Skin epidermis (tissue), 12 donors: ENCODE data around the gene GAA.
A peak's percentile ranks its signal among the peaks of the same experiment; 100 is the strongest.

Source experiments
- H3K27ac ChIP-seq, 21 experiments: fragments of 200-600 bp; sonication (generic) in 11 of 21; one replicate each; pipeline ENCODE4 v1.5.0; 2020; ENCODE audit warnings: mild to moderate bottlenecking in 3 of 21, inconsistent platforms in 2 of 21, moderate library complexity in 2 of 21
- H3K4me3 ChIP-seq, 7 experiments: fragments of 200-600 bp; sonication (generic) in 2 of 7; one replicate each; pipeline ENCODE4 v1.5.0; 2020; ENCODE audit warnings: inconsistent platforms in 2 of 7, mild to moderate bottlenecking in 2 of 7, moderate library complexity in 1 of 7

GAA gene

GRCh38 chr17:80101011-80101945 is at the start of gene GAA:
GAA (plus strand) TSS chr17:80101581; CDS start chr17:80104587, 3,006 bp downstream.
- Histone ChIP-seq H3K27ac (peak within 1 kb of the TSS; percentile 53 to 96 (median 89)), H3K4me3 (peak within 1 kb of the TSS; percentile 81 to 86 (median 82))

- Histone ChIP-seq H3K4me3 (no peak overlapping the region), H3K27ac (no peak overlapping the region)
Observed at GRCh38 chr17:80051681-80052080, 49.7 kb upstream of the GAA start.

GRCh38 chr17:80053102-80053501 is 48.3 kb upstream of the GAA start:
- Histone ChIP-seq H3K27ac (peak overlapping the region in 1 of 21 experiments; percentile 12), H3K4me3 (no peak overlapping the region)

GRCh38 chr17:80055597-80055996 is 45.8 kb upstream of the GAA start:
- Histone ChIP-seq H3K4me3 (no peak overlapping the region), H3K27ac (no peak overlapping the region)

DNA sequence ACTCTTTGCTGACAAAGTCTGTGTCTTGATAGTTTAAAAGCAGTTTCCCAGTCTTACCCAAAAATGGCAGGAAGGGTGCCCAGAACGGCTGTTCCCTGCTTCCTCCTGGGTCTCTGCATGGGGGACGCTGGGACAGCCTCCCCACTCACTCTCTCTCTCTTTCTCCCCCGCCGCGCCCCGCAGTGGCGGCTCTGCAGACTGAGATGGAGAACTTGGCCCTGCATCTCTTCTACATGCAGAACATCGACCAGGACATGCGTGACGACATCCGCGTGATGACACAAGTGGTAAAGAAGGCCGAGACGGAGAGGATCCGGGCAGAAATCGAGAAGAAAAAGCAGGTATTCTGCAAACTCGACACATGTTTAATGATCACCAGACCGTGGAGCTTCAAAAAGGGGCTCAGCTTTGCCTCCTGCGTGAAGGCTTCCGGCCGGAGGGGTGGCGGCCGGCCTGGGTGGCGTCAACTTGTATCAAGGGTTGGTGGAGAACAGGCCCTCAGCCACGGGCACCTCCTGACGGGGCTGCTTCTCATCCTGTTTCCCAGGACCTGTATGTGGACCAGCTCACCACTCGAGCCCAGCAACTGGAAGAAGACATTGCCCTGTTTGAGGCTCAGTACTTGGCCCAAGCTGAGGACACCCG is 42.9 kb upstream of the GAA start:
- no peak overlapping the region for H3K27ac ChIP-seq

GRCh38 chr17:80060644-80061043 is 40.7 kb upstream of the GAA start:
- Histone ChIP-seq H3K27ac (peak overlapping the region in 1 of 21 experiments; percentile 46), H3K4me3 (no peak overlapping the region)

More for the DNA sequence above, 42.9 kb upstream of the GAA start:
- H3K4me3 ChIP-seq = no peak overlapping the region

DNA sequence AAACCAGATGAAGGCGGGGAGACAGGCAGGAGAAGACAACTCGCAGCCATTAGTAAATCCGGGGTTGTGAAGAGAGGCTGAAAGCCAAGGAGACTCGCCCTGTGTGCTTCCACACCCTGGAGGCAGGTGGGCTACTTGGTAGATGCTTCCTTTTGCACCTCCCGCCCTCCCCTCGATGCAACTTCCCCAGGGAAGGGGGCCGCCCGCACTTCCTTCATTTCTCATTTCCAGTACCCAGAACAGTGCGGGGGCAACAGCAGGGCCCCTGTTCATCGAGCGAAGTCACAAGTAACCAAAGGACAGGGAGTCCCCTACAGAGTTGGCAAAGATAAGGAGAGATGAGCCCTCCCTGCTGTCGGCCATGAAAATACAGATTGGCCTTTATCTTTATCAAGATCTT is 40.0 kb upstream of the GAA start:
- peak overlapping the region in 1 of 21 experiments; percentile 46 for H3K27ac ChIP-seq

GRCh38 chr17:80063830-80064585 is 37.4 kb upstream of the GAA start:
- Histone ChIP-seq H3K4me3 (no peak overlapping the region), H3K27ac (peak overlapping the region in 1 of 21 experiments; percentile 73)

More for the DNA sequence above, 40.0 kb upstream of the GAA start:
- H3K4me3 ChIP-seq = no peak overlapping the region

DNA sequence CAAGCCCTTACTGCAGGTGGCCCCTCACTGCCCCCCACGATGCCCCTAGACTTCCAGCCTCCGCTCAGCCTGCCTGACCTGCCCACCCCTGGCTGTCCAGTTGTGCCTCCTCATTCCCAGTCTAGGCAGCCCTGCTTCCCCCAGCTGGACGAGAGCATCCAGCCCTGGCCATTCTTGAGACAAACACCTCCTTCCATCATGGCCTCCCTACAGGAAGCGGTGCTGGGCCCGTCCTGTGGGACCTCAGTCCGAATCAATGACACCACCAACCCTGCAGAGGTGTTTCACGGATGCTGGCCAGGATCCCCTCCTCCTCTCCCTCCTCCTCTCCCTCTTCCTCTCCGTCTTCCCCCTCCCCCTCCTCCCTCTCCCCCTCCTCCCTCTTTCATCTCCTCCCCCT is 36.7 kb upstream of the GAA start:
- H3K27ac ChIP-seq = peak overlapping the region in 1 of 21 experiments; percentile 73
- no peak overlapping the region for H3K4me3 ChIP-seq

GRCh38 chr17:80065478-80066170 is 35.8 kb upstream of the GAA start:
- H3K4me3 ChIP-seq = no peak overlapping the region
- H3K27ac ChIP-seq = no peak overlapping the region

DNA sequence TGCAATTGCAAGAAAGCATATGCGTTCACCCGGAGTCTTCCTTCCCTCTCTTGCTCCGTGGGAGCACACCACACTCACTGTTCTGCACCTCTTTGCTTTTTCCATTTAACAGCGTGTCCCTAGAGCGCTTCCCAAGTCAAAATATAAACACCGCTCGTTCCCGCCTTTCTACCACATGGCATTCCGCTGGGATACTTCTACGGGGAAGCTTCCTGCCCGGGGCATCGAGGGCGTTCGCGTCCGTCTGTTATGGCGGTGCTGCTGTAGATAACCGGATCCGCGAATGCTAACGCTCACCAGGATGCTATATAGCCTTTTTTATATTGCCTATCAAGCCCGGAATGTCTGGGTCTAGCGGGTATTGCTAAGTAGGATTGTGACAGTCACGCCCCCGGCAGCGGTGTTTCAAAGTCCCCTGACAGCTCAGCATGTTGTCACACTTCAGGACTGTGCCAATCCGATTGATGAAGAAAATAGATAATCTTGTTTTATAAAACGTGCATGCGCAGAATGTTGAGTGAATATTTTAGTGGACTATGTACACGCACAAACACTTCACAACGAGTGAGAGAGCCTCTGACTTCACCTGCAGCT is 33.9 kb upstream of the GAA start:
- no peak overlapping the region for H3K27ac ChIP-seq
- no peak overlapping the region for H3K4me3 ChIP-seq

DNA sequence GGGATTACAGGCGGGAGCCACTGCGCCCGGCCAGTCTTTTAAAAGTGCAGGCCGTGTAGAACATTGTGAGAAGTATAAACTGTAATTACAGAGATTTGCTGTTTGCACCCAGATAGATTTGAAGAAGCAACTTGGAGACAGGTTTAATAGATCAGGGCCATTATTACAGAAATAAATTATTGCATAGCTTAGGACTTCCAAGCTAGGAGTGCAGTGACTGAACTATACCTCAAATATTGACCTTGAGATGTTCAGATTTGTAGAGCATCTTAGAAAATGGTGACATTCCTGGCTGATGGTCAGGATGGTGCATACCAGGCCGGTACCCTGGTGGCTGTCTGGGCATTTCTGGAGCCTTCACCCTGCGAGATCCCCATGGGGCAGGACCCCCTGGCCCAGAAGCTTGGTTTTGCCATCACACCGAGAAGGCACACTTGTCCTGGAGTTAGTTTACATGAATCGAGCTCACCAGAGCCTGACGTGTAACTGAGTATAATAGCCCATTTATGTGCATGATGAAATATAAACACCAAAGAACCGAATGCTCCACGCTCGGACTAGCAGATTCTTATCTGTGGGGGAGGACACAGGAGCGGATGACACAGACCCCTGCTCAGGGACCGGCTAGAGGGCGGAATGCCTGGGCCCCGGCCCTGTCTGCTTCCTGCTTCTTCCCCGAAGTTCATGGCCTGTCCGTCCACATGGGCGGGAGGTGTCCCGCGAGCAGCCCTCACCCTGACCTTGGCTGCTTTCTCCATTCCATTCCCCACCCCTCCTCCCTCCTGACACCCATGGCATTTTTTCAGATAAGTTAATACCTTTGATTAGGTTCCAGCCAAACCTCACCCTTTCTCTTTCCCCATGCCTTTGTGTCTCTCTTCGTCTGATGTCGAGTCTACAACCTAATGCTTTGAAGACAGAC is 32.8 kb upstream of the GAA start:
- Histone ChIP-seq H3K4me3 (no peak overlapping the region), H3K27ac (peak overlapping the region in 4 of 21 experiments; percentile 28 to 35 (median 30))

DNA sequence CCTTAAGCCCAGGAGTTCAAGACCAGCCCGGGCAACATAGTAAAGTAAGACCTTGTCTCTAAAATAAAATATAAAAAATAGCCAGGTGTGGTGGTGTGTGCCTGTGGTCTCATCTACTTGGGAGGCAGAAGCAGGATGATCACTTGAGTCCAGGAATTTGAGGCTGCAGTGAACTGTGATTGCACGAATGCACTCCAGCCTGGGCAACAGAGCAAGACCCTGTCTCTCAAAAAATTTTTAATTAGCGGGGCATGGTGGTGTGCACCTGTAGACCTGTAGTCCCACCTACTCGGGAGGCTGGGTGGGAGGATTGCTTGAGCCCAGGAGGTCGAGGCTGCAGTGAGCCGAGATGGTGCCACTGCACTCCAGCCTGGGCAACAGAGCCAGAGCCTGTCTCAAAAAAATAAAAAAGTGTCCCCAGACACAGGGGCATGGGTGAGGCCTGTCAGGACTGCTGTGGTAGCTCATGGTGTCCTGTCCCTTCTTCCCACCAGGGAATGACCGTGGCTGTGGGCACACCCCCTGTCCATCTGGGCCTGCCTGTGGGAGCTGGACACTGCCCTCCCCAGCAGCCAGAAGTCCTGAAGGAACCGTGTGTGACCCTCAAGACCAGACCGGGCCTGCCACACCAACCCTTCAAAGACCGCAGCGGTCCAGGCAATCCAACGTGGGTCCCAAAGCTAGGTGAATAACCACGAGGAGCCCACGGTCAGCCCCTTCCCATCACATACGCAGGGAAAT is 30.8 kb upstream of the GAA start:
- H3K27ac ChIP-seq = peak overlapping the region in 17 of 21 experiments; percentile 9 to 89 (median 76)
- H3K4me3 ChIP-seq = peak overlapping the region in 4 of 7 experiments; percentile 4 to 28 (median 22)

DNA sequence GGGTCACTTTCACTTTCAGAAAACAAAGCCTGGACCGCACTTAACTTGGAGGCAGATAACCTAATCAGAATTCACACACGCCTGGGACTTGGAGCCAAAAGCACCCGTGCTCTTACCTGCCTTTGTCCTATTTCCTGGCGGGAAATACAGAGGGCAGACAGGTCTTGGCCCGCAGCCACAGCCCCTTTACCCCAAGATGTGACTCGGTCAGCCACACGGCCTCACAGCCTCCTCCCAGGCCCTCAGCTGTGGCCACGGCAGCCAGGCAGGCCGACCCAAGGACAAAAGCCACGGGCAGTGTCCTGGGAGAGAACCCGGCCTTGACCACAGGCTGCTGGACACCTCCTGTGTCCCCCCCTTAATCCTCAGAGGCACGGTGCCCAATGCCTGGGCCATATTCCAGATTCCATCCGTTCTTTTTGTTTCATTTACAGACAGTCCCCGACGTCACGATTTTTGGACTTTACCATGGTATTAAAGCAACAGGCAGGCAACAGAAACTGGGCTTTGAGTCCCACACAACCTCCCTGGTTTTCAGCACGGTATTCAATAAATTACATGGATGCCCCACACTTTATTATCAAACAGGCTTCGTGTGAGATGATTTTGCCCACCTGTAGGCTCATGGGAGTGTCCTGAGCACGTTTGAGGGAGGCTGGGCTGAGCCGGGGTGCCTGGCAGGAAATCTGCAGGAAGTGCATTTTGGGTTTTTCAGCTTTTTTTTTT is 30.1 kb upstream of the GAA start:
- Histone ChIP-seq H3K4me3 (peak overlapping the region in 5 of 7 experiments; percentile 4 to 28 (median 19)), H3K27ac (peak overlapping the region in 19 of 21 experiments; percentile 2 to 89 (median 74))

GRCh38 chr17:80072410-80072809 is 29.0 kb upstream of the GAA start:
- Histone ChIP-seq H3K27ac (no peak overlapping the region), H3K4me3 (no peak overlapping the region)

GRCh38 chr17:80080081-80080480 is 21.3 kb upstream of the GAA start:
- Histone ChIP-seq H3K27ac (no peak overlapping the region), H3K4me3 (no peak overlapping the region)

DNA sequence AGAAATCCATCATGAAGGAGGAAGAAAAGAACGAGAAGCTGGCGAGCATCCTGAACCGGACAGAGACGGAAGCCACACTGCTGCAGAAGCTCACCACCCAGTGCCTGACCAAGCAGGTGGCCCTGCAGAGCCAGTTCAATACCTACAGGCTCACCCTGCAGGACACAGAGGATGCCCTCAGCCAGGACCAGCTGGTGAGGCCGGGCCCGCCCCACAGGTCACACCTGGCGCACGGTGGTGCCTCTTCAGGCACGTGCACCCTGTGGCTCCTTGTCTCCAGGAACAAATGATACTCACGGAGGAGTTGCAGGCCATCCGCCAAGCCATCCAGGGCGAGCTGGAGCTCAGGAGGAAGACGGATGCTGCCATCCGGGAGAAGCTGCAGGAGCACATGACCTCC is 19.8 kb upstream of the GAA start:
- no peak overlapping the region for H3K4me3 ChIP-seq
- no peak overlapping the region for H3K27ac ChIP-seq
